Activated T-helper 17 cell treated with anti-CD3 and anti-CD28 coated beads, Interleukin-2, amount 50 U/mL, for 72 hours (primary cell): ENCODE data around the gene OST4. TPM values are rescaled to one million over a fixed set of nuclear protein-coding genes. Genes with fewer than 3 reads are reported as not detected.
A peak's percentile ranks its signal among the peaks of the same experiment; 100 is the strongest.
"Not testable (repeated sequence)": the region's sequence is repeated elsewhere in the genome, so short reads cannot be mapped to it uniquely, and the experiment has no call there.

Experiments
- ATAC-seq: fragments of 150-1000 bp; cut with Tn5 transposase; replicated peaks from 2 replicates; pipeline ENCODE4 v1.10.0; 2021; ENCODE audit warnings: mild to moderate bottlenecking, moderate library complexity
- H3K27ac Mint-ChIP-seq: one replicate; pipeline ENCODE4 v1.8.0; 2022; ENCODE audit warnings: mixed read lengths
- H3K27me3 Mint-ChIP-seq: one replicate; pipeline ENCODE4 v1.8.0; 2022; ENCODE audit warnings: mixed read lengths
- H3K36me3 Mint-ChIP-seq: one replicate; pipeline ENCODE4 v1.8.0; 2022; ENCODE audit warnings: low read depth, mild to moderate bottlenecking, mixed read lengths
- H3K4me1 Mint-ChIP-seq: one replicate; pipeline ENCODE4 v1.8.0; 2022; ENCODE audit warnings: mixed read lengths
- H3K4me3 Mint-ChIP-seq: one replicate; pipeline ENCODE4 v1.8.0; 2022; ENCODE audit warnings: mild to moderate bottlenecking, mixed read lengths
- H3K9me3 Mint-ChIP-seq: one replicate; pipeline ENCODE4 v1.8.0; 2022; ENCODE audit warnings: mixed read lengths
- total RNA-seq, 2 donors: library from RNA; stranded (reverse); gene quantifications; one replicate each; pipeline ENCODE4 v1.2.3, GENCODE V29; 2022

The OST4 gene
- total RNA-seq, result 100 to 1,000 TPM; 286 to 313 TPM

DNA sequence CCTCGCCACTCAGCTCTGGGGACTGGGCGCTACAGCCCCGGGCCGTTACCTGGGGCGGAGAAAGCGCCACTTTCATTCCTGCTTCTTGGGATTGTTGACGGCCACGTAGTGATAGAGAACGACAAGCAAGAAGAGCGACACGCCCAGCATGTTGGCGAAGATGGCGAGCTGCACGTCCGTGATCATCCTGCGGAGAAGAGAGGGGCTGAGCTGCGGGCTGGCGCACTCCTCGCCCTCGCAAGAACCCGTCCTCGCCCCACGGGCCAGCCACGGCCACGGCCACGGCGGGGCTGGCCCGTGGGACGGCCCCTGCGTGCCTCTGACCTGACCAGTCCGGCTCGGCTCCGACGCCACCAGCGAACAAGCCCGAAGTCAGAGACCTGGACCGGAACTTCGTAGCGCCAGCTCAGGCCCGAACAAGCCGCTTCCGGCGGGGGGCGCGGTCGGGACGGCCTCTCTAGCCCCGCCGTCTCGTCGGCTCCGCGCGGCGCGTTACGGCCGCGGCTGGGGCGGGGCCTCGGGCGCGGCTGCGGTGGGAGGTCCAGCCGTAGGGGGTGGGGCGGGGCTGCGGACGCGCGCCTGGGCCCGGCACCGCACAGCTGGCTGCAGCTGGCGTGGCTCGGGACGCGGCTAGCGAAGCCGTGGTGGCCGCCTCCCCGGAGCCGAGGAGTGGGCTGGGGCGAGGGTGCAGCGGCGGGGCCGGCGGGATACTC is at the start of gene OST4:
Gene OST4 (minus strand): TSS at position 378 of the 713 bp plus-strand sequence.
- peaks cover 34% of the 10 kb centered on the region for H3K4me1 Mint-ChIP-seq

DNA sequence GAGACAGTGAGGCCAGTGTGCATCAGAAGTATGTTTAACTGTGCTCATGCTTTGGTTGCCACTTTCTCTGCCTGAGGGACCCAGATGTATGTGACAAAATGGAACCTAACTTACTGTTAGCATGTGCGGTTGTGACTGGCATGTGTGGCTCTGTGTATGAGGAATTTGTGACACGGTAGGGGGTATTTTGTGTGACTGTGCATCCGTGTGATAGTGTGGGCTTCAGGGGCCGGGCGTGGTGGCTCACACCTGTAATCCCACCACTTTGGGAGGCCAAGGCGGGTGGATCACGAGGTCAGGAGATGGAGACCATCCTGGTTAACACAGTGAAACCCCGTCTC is 47.8 kb upstream of the OST4 start:
- not testable (repeated sequence) for H3K4me1 Mint-ChIP-seq, H3K9me3 Mint-ChIP-seq, H3K36me3 Mint-ChIP-seq, H3K27ac Mint-ChIP-seq, ATAC-seq
- H3K4me3 Mint-ChIP-seq, result peak overlapping the region; percentile 71
- peaks cover 13% of the 10 kb centered on the region for H3K27me3 Mint-ChIP-seq

More for the DNA sequence above, at the start of gene OST4:
- H3K27me3 Mint-ChIP-seq, result no peaks in the 10 kb centered on the region
- peak within 1 kb of the TSS; percentile 96 for H3K27ac Mint-ChIP-seq
- peak within 1 kb of the TSS; percentile 97 for H3K4me3 Mint-ChIP-seq
- H3K36me3 Mint-ChIP-seq, result peaks cover 49% of the 10 kb centered on the region
- ATAC-seq, result peak; percentile 96
- H3K9me3 Mint-ChIP-seq, result no peaks in the 10 kb centered on the region

DNA sequence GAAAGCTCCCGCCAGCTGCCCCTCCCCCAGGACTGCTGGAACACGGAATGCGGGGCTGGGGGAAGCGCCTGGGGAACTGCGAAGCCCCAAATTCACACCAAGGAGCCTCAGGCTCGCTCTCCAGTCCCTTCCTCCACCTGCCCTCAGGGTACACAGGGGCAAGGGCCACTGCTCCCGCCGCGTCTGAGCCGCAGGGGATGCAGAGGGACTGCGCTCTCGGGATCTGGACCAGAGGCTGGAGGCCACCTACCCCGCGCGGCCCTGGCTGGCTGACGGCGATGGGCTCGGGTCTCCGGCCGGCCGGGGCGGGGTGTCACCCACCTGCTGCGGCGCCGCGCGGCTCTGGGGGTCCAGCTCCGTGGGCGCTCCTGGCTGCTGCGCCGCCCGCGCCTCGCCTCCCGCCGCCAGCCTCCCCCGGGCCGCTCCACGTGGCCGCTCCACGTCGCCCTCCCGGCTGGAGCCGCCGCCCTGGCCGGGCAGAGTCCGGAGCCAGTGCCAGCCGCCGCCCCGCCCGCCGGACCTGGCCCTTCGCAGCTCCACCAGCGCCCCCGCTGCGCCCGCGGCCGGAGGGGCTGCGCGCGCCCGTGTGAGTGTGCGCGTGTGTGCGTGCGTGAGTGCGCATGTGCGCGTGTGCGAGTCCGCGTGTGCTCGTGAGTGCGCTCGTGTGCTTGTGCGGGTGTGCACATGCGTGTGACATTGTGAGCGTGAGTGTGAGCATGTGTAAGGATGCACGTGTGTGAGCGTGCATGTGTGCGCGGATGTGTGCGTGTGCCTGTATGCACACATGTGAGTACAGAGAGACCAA is 47.3 kb upstream of the OST4 start, which contains the start of gene CGREF1:
Gene CGREF1 (minus strand): TSS at position 604 of the 805 bp plus-strand sequence. CDS start 14,762 bp downstream, outside the sequence.
- peak; percentile 20 for ATAC-seq
- peak within 1 kb of the TSS; percentile 71 for H3K4me3 Mint-ChIP-seq
- H3K27ac Mint-ChIP-seq, result no peak within 1 kb of the TSS
- H3K27me3 Mint-ChIP-seq, result peaks cover 13% of the 10 kb centered on the region
- H3K4me1 Mint-ChIP-seq, result peaks cover 5% of the 10 kb centered on the region
- H3K9me3 Mint-ChIP-seq, result no peaks in the 10 kb centered on the region
- no peaks in the 10 kb centered on the region for H3K36me3 Mint-ChIP-seq

DNA sequence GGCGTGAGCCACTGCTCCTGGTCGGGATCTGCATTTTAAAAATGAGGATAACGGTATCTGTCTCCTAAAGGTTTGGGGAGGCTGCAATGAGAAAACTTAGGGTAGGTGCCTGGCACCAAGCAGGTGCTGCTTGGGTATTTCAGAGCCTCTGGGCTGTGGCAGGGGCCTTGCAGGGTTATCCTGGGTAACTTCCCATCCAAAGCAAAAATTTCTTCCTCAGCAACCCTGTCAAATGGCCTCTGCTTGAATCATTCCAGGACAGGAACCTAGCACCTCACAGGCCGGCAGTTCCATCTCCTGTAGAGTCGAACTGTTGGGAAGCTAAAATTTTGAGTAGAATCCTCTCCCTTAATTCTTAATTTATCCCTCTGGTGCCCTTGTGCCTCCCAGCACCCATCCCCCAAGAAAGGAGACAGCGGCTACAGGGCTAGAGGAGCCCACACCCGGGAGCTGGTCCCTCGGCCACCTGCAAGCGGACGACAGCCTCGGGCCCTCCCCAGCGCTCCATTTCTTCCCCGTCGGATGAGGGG is 46.6 kb upstream of the OST4 start:
- H3K36me3 Mint-ChIP-seq, result no peaks in the 10 kb centered on the region
- H3K9me3 Mint-ChIP-seq, result no peaks in the 10 kb centered on the region
- no peak for ATAC-seq
- no peak overlapping the region for H3K27ac Mint-ChIP-seq
- peaks cover 2% of the 10 kb centered on the region for H3K4me1 Mint-ChIP-seq
- no peak overlapping the region for H3K4me3 Mint-ChIP-seq
- peaks cover 13% of the 10 kb centered on the region for H3K27me3 Mint-ChIP-seq

DNA sequence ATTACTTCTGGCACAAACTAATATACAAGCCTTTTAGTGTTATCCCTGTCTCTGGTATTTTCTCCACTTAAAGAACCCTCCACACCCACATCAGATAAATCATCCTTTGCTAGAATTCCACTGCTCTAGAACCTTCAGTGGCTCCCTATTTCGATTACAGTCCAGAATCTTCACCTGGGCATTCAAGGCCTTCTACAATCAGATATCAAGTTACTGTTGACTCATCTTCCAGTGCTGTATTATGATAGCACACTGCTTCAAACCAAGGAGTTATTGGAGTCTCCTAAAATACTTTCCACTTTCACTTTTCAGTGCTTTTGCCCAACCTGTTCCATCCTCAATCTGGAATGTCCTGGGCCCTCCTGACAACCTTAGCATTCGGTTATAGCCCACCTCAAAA is 44.1 kb upstream of the OST4 start:
- Mint-ChIP-seq H3K9me3 (no peaks in the 10 kb centered on the region), H3K4me3 (no peak overlapping the region), H3K27me3 (peaks cover 13% of the 10 kb centered on the region), H3K36me3 (no peaks in the 10 kb centered on the region), H3K4me1 (no peaks in the 10 kb centered on the region), H3K27ac (no peak overlapping the region)
- no peak for ATAC-seq

DNA sequence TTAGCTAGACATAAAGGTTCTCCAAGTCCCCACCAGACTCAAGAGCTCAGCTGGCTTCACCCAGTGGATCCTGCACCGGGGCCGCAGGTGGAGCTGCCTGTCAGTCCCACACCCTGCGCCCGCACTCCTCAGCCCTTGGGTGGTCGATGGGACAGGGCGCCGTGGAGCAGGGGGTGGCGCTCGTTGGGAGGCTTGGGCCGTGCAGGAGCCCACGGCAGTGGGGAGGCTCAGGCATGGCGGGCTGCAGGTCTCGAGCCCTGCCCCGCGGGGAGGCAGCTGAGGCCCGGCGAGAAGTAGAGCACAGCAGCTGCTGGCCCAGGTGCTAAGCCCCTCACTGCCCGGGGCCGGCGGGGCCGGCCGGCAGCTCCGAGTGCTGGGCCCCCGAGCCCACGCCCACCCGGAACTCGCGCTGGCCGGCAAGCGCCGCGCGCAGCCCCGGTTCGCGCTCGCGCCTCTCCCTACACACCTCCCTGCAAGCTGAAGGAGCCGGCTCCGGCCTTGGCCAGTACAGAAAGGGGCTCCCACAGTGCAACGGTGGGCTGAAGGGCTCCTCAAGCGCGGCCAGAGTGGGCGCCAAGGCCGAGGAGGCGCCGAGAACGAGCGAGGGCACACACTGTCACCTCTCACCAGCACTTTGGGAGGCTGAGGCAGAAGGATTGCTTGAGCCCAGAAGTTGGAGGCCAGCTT is 40.1 kb upstream of the OST4 start:
- not testable (repeated sequence) for H3K36me3 Mint-ChIP-seq, H3K4me1 Mint-ChIP-seq, H3K27ac Mint-ChIP-seq, H3K9me3 Mint-ChIP-seq, H3K4me3 Mint-ChIP-seq, ATAC-seq, H3K27me3 Mint-ChIP-seq

DNA sequence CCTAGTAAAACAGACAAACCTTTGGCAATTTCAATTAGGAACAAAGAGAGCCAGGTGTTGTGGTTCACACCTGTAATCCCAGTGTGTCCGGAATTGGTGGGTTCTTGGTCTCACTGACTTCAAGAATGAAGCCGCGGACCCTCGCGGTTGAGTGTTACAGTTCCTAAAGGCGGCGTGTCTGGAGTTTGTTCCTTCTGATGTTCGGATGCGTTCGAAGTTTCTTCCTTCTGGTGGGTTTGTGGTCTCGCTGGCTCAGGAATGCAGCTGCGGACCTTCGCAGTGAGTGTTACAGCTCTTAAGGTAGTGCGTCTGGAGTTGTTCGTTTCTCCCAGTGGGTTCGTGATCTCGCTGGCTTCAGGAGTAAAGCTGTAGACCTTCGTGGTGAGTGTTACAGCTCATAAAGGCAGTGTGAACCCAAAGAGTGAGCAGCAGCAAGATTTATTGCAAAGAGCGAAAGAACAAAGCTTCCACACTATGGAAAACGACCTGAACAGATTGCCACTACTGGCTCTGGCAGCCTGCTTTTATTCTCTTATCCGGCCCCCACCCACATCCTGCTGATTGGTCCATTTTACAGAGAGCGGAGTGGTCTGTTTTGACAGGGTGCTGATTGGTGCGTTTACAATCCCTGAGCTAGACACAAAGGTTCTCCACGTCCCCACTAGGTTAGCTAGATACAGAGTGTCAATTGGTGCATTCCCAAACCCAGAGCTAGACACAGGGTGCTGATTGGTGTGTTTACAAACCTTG is 39.3 kb upstream of the OST4 start:
- H3K9me3 Mint-ChIP-seq, ATAC-seq, H3K4me3 Mint-ChIP-seq, H3K27ac Mint-ChIP-seq, H3K27me3 Mint-ChIP-seq, H3K4me1 Mint-ChIP-seq, H3K36me3 Mint-ChIP-seq: not testable (repeated sequence)

DNA sequence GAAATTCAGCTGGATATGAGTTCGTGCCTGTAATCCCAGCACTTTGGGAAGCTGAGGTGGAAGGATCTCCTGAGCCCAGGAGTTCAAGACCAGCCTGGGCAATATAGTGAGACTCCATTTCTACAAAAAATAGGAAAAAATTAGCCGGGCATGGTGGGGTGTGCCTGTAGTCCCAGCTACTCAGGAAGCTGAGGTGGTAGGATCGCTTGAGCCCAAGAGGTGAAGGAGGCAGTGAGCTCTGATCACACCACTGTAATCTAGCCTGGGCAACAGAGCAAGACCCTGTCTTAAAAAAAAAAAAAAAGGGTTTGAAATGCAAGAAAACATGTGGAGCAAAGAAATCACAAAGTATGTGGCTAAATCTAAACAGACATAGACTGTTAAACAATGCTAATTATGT is 37.6 kb upstream of the OST4 start:
- H3K4me3 Mint-ChIP-seq, result no peak overlapping the region

DNA sequence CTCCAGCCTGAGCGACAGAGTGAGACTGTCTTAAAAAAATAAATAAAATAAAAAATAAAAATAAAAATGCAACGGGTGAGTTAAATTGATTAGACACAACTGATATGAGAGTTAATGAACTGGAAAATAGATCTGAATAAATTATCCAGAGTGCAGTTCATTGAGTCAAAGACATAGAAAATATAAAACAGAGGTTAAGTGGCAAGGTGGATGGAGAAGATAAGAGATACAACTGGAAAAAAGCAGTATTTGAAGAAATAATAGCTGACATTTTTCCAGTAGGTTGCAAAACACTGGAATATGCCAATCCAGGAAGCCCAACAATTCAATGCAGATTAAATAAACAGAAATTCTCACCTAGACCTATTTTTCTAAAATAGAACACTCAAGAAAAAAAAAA is 36.8 kb upstream of the OST4 start:
- H3K9me3 Mint-ChIP-seq, result no peaks in the 10 kb centered on the region
- no peak overlapping the region for H3K4me3 Mint-ChIP-seq
- ATAC-seq, result no peak
- no peaks in the 10 kb centered on the region for H3K36me3 Mint-ChIP-seq
- H3K27me3 Mint-ChIP-seq, result peaks cover 6% of the 10 kb centered on the region
- no peak overlapping the region for H3K27ac Mint-ChIP-seq
- H3K4me1 Mint-ChIP-seq, result no peaks in the 10 kb centered on the region

More for the DNA sequence above, 37.6 kb upstream of the OST4 start:
- Mint-ChIP-seq H3K9me3 (no peaks in the 10 kb centered on the region), H3K27ac (no peak overlapping the region), H3K36me3 (no peaks in the 10 kb centered on the region), H3K27me3 (peaks cover 6% of the 10 kb centered on the region), H3K4me1 (no peaks in the 10 kb centered on the region)
- ATAC-seq, result no peak

DNA sequence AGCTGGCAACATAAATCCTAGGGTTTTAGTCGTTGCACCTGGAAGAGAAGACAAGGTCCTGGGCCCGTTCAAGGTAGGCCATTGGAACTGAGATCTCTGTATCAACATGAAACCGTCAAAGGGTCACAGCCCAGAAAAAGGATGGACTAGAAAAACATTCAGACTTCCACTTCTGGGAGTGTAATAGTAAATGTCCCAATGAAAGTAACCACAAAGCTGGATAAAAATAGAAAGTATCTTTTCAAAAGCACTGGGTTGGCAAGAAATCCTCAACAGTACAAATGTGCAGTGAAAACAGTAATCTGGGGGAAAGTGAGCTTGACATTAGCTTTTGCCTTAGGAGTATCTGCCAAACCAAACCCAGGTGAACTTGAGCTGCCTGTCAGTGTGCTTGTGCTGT is 34.5 kb upstream of the OST4 start:
- no peaks in the 10 kb centered on the region for H3K36me3 Mint-ChIP-seq
- ATAC-seq, result no peak
- peaks cover 6% of the 10 kb centered on the region for H3K27me3 Mint-ChIP-seq
- no peaks in the 10 kb centered on the region for H3K4me1 Mint-ChIP-seq
- H3K4me3 Mint-ChIP-seq, result no peak overlapping the region
- no peaks in the 10 kb centered on the region for H3K9me3 Mint-ChIP-seq
- no peak overlapping the region for H3K27ac Mint-ChIP-seq

DNA sequence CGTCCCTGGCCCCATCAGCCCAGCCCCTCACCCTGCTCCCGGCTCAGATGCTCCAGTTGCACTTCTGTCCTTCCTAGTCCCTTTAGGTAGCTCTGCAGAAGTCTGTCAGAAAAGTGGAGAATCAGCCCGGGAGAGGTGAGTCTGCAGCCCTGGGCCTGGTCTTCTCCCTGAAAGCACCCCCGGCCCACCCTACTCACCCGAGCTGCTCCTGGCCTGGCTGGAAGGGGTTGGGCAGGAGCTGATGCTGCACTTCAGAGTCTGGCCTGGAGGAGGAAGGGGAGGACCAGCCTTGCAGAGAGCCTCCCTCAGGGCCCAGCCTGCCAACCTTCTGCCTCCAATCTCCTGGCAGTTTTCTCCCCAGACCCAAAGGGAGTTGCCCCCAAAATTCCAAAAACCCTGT is 30.9 kb upstream of the OST4 start:
- Mint-ChIP-seq H3K27me3 (peaks cover 3% of the 10 kb centered on the region), H3K36me3 (no peaks in the 10 kb centered on the region), H3K4me3 (no peak overlapping the region), H3K9me3 (no peaks in the 10 kb centered on the region), H3K27ac (no peak overlapping the region), H3K4me1 (no peaks in the 10 kb centered on the region)
- ATAC-seq, result no peak

DNA sequence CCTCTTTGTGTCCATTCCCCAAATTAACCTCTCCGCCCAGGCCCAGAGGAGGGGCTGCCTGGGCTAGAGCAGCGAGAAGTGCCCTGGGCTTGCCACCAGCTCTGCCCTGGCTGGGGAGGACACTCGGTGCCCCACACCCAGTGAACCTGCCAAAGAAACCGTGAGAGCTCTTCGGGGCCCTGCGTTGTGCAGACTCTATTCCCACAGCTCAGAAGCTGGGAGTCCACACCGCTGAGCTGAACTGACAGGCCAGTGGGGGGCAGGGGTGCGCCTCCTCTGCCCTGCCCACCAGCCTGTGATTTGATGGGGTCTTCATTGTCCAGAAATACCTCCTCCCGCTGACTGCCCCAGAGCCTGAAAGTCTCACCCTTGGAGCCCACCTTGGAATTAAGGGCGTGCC is 28.6 kb upstream of the OST4 start:
- no peak overlapping the region for H3K27ac Mint-ChIP-seq

DNA sequence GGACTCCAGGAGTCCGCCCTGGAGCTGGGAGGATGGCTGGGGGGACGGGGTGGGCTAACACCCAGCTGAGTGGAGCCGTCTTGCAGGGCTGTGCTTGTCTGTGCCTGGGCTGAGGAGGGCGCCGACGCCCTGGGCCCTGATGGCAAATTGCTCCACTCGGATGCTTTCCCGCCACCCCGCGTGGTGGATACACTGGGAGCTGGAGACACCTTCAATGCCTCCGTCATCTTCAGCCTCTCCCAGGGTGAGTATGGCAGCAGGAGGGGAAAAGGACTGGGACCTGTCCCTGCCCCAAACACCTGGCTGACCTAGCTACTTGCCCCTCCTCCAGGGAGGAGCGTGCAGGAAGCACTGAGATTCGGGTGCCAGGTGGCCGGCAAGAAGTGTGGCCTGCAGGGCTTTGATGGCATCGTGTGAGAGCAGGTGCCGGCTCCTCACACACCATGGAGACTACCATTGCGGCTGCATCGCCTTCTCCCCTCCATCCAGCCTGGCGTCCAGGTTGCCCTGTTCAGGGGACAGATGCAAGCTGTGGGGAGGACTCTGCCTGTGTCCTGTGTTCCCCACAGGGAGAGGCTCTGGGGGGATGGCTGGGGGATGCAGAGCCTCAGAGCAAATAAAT is 28.0 kb upstream of the OST4 start:
- no peak for ATAC-seq
- Mint-ChIP-seq H3K27me3 (peaks cover 1% of the 10 kb centered on the region), H3K4me1 (no peaks in the 10 kb centered on the region)

More for the DNA sequence above, 28.6 kb upstream of the OST4 start:
- H3K9me3 Mint-ChIP-seq, result no peaks in the 10 kb centered on the region
- no peaks in the 10 kb centered on the region for H3K36me3 Mint-ChIP-seq
- H3K4me3 Mint-ChIP-seq, result no peak overlapping the region
- peaks cover 3% of the 10 kb centered on the region for H3K27me3 Mint-ChIP-seq
- no peak for ATAC-seq
- H3K4me1 Mint-ChIP-seq, result no peaks in the 10 kb centered on the region

DNA sequence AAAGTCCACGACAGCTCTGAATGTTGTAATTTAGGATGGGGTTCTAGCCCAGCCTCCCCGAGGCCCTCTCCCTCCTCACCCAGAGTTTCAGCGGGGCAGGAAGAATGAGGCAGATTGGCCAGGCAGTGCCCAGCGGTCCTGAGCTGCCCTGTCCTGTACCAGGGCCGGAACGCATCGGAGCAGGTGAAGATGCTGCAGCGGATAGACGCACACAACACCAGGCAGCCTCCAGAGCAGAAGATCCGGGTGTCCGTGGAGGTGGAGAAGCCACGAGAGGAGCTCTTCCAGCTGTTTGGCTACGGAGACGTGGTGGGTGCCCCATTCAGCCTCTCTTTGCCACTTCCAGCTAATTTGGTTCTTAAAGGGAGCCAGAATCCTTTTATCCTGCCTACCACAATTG is 25.9 kb upstream of the OST4 start:
- H3K36me3 Mint-ChIP-seq, result no peaks in the 10 kb centered on the region
- H3K27ac Mint-ChIP-seq, result no peak overlapping the region
- H3K4me1 Mint-ChIP-seq, result no peaks in the 10 kb centered on the region
- no peak overlapping the region for H3K4me3 Mint-ChIP-seq
- no peaks in the 10 kb centered on the region for H3K27me3 Mint-ChIP-seq
- no peak for ATAC-seq
- H3K9me3 Mint-ChIP-seq, result no peaks in the 10 kb centered on the region

More for the DNA sequence above, 28.0 kb upstream of the OST4 start:
- H3K9me3 Mint-ChIP-seq, result no peaks in the 10 kb centered on the region
- no peak overlapping the region for H3K27ac Mint-ChIP-seq
- H3K4me3 Mint-ChIP-seq, result no peak overlapping the region
- H3K36me3 Mint-ChIP-seq, result no peaks in the 10 kb centered on the region
